WTC11 (cell line): ENCODE data around the gene ASMTL. TPM values are rescaled to one million over a fixed set of nuclear protein-coding genes. Genes with fewer than 3 reads are reported as not detected.

ENCODE experiments used
- ERG ChIP-seq: fragments of 250-450 bp; sonication (Bioruptor Pico); IDR thresholded peaks from 2 replicates; pipeline ENCODE4 v1.8.0; 2021; ENCODE audit warnings: mild to moderate bottlenecking
- ESRRA ChIP-seq: sonication (generic); formaldehyde crosslinking; IDR thresholded peaks from 2 replicates; pipeline ENCODE4 v1.8.1; 2022; ENCODE audit warnings: mild to moderate bottlenecking, missing genetic modification reagents, borderline replicate concordance
- ETV6 ChIP-seq: sonication (generic); formaldehyde crosslinking; IDR thresholded peaks from 2 replicates; pipeline ENCODE4 v1.8.1; 2022; ENCODE audit warnings: mild to moderate bottlenecking, missing genetic modification reagents
- PREB ChIP-seq: sonication (generic); formaldehyde crosslinking; IDR thresholded peaks from 2 replicates; pipeline ENCODE4 v1.8.1; 2022; ENCODE audit warnings: mild to moderate bottlenecking, missing genetic modification reagents, moderate library complexity, borderline replicate concordance
- RORB ChIP-seq: fragments of 250-450 bp; sonication (Bioruptor Pico); IDR thresholded peaks from 2 replicates; pipeline ENCODE4 v1.9.0; 2021; ENCODE audit warnings: mild to moderate bottlenecking
- SMAD3 ChIP-seq: sonication (generic); formaldehyde crosslinking; IDR thresholded peaks from 2 replicates; pipeline ENCODE4 v1.8.0; 2022; ENCODE audit warnings: missing genetic modification reagents, mild to moderate bottlenecking, borderline replicate concordance
- STAT6 ChIP-seq: sonication (generic); formaldehyde crosslinking; conservative IDR thresholded peaks from 2 replicates; pipeline ENCODE4 v1.8.1; 2023; ENCODE audit warnings: mild to moderate bottlenecking, low read depth, missing genetic modification reagents, moderate library complexity
- ZBTB21 ChIP-seq: sonication (generic); formaldehyde crosslinking; IDR thresholded peaks from 2 replicates; pipeline ENCODE4 v1.8.1; 2023; ENCODE audit warnings: mild to moderate bottlenecking, missing genetic modification reagents, borderline replicate concordance
- ZNF121 ChIP-seq: sonication (generic); formaldehyde crosslinking; IDR thresholded peaks from 2 replicates; pipeline ENCODE4 v1.8.0; 2023; ENCODE audit warnings: missing genetic modification reagents
- ZNF138 ChIP-seq: sonication (generic); formaldehyde crosslinking; conservative IDR thresholded peaks from 2 replicates; pipeline ENCODE4 v1.8.1; 2022; ENCODE audit warnings: mild to moderate bottlenecking, moderate library complexity, missing genetic modification reagents
- ZNF219 ChIP-seq: sonication (generic); formaldehyde crosslinking; IDR thresholded peaks from 2 replicates; pipeline ENCODE4 v1.8.0; 2023; ENCODE audit warnings: missing genetic modification reagents, mild to moderate bottlenecking, borderline replicate concordance
- ZNF263 ChIP-seq: sonication (generic); formaldehyde crosslinking; IDR thresholded peaks from 2 replicates; pipeline ENCODE4 v1.8.1; 2022; ENCODE audit warnings: low read depth, mild to moderate bottlenecking, moderate library complexity, missing genetic modification reagents
- ZNF396 ChIP-seq: fragments of 250-450 bp; sonication (Bioruptor Pico); IDR thresholded peaks from 2 replicates; pipeline ENCODE4 v1.8.0; 2021; ENCODE audit warnings: mild to moderate bottlenecking, moderate library complexity, borderline replicate concordance
- ZNF416 ChIP-seq: fragments of 250-450 bp; sonication (Bioruptor Pico); IDR thresholded peaks from 2 replicates; pipeline ENCODE4 v1.9.0; 2021; ENCODE audit warnings: mild to moderate bottlenecking, inconsistent platforms
- total RNA-seq: library from RNA; stranded (reverse); gene quantifications from 3 replicates; pipeline ENCODE4 v1.2.3, GENCODE V29; 2021
- TF ChIP-seq, protein P1 (sequence below): sonication (generic); formaldehyde crosslinking; IDR thresholded peaks from 2 replicates; pipeline ENCODE4 v1.8.1; 2023; ENCODE audit warnings: mild to moderate bottlenecking, missing genetic modification reagents
- TF ChIP-seq, protein P2 (sequence below): fragments of 250-450 bp; sonication (Bioruptor Pico); conservative IDR thresholded peaks from 2 replicates; pipeline ENCODE4 v1.9.0; 2021; ENCODE audit warnings: mild to moderate bottlenecking
- TF ChIP-seq, protein P3 (sequence below): sonication (generic); formaldehyde crosslinking; IDR thresholded peaks from 2 replicates; pipeline ENCODE4 v1.8.0; 2022; ENCODE audit warnings: missing genetic modification reagents
- TF ChIP-seq, protein P4 (sequence below): sonication (generic); formaldehyde crosslinking; IDR thresholded peaks from 2 replicates; pipeline ENCODE4 v1.8.1; 2023; ENCODE audit warnings: mild to moderate bottlenecking, moderate library complexity, missing genetic modification reagents
- TF ChIP-seq, protein P5 (sequence below): sonication (generic); formaldehyde crosslinking; IDR thresholded peaks from 2 replicates; pipeline ENCODE4 v1.8.1; 2022; ENCODE audit warnings: missing genetic modification reagents, borderline replicate concordance
- TF ChIP-seq, protein P6 (sequence below): sonication (generic); formaldehyde crosslinking; IDR thresholded peaks from 2 replicates; pipeline ENCODE4 v1.8.1; 2023; ENCODE audit warnings: mild to moderate bottlenecking, missing genetic modification reagents, moderate library complexity

The ASMTL gene
- total RNA-seq, 1 experiment from 2014 or later, result 70.6 TPM

DNA sequence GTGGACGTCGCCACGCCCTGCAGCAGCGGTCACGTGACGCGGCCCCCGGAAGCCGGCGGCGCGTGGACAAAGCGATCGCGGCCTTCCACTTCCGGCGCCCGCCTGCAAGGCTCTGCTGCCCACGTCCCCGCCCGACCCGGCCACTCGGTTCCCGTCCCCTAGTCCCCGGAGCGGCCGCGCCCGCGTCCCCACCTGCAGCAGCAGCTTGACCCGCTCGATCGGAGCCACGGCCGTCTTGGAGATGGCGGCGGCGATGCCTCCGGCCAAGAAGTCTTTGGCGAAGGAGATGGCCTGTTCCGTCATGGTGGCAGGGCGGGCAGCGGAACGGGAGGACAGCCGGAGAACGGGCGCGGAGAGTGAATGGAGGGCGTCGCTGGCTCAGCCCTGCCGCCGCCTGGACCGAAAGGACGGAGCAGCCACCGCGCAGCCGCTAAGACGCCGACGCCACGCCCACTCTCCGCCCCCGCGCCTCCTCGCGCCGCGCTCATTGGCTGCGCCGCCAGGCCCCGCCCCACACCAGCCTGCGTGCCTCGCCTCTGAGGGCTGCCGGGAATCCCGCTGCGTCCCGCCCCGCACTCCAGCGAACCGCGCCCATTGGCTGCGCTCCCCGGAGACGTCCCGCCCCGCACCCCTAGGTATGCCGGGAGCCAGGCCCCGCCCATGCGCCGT lies 60.9 kb downstream of the ASMTL start, which contains the start of gene SLC25A6 (continued):
- TF ChIP-seq ZNF396 (CRISPR knock-in tag) (no peak), ZNF138 (CRISPR knock-in tag) (no peak), ESRRA (CRISPR knock-in tag) (peak; percentile 78; the same call in 1 of the 2 replicates), SMAD3 (CRISPR knock-in tag) (peak; percentile 83; the same call in 1 of the 2 replicates), RORB (no peak), ERG (CRISPR knock-in tag) (no peak), ZNF263 (CRISPR knock-in tag) (no peak), STAT6 (CRISPR knock-in tag) (no peak), ZNF416 (CRISPR knock-in tag) (peak; percentile 69), PREB (CRISPR knock-in tag) (no peak), ZNF121 (CRISPR knock-in tag) (no peak), ETV6 (CRISPR knock-in tag) (peak; percentile 62; the same call in 1 of the 2 replicates), ZNF219 (CRISPR knock-in tag) (no peak), ZBTB21 (CRISPR knock-in tag) (no peak; the same call in 1 of the 2 replicates)
- TF ChIP-seq, protein P1, sequence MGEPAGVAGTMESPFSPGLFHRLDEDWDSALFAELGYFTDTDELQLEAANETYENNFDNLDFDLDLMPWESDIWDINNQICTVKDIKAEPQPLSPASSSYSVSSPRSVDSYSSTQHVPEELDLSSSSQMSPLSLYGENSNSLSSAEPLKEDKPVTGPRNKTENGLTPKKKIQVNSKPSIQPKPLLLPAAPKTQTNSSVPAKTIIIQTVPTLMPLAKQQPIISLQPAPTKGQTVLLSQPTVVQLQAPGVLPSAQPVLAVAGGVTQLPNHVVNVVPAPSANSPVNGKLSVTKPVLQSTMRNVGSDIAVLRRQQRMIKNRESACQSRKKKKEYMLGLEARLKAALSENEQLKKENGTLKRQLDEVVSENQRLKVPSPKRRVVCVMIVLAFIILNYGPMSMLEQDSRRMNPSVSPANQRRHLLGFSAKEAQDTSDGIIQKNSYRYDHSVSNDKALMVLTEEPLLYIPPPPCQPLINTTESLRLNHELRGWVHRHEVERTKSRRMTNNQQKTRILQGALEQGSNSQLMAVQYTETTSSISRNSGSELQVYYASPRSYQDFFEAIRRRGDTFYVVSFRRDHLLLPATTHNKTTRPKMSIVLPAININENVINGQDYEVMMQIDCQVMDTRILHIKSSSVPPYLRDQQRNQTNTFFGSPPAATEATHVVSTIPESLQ (CRISPR knock-in tag), result no peak
- TF ChIP-seq, protein P2, sequence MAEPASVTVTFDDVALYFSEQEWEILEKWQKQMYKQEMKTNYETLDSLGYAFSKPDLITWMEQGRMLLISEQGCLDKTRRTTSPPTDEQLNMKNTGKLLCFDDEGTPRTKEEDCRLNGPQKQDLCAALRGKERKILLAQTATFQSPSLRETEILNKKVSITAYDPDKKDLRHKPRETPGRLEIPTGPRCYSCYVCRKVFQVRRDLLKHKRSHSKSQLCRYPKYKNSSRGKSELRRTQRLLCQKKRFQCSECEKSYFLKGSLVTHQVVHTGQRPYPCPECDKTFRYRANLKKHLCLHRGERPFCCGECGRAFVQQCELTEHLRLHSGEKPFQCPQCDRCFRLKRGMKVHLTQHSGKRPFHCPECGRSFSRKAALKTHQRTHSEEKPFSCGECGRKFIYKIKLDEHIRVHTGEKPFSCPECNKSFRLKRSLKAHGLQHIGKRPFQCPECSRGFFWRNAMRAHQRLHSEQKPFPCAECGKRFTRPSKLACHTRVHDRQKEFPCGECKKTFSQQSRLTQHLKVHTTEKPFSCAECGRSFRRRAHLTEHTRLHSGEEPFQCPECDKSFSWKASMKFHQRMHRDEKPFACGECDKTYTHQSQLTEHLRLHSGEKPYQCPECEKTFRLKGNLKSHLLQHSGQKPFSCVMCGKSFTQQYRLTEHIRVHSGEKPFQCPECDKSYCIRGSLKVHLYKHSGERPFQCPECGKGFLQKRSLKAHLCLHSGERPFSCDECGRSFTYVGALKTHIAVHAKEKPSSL (CRISPR knock-in tag), result no peak; the same call in 1 of the 2 replicates
- TF ChIP-seq, protein P3, sequence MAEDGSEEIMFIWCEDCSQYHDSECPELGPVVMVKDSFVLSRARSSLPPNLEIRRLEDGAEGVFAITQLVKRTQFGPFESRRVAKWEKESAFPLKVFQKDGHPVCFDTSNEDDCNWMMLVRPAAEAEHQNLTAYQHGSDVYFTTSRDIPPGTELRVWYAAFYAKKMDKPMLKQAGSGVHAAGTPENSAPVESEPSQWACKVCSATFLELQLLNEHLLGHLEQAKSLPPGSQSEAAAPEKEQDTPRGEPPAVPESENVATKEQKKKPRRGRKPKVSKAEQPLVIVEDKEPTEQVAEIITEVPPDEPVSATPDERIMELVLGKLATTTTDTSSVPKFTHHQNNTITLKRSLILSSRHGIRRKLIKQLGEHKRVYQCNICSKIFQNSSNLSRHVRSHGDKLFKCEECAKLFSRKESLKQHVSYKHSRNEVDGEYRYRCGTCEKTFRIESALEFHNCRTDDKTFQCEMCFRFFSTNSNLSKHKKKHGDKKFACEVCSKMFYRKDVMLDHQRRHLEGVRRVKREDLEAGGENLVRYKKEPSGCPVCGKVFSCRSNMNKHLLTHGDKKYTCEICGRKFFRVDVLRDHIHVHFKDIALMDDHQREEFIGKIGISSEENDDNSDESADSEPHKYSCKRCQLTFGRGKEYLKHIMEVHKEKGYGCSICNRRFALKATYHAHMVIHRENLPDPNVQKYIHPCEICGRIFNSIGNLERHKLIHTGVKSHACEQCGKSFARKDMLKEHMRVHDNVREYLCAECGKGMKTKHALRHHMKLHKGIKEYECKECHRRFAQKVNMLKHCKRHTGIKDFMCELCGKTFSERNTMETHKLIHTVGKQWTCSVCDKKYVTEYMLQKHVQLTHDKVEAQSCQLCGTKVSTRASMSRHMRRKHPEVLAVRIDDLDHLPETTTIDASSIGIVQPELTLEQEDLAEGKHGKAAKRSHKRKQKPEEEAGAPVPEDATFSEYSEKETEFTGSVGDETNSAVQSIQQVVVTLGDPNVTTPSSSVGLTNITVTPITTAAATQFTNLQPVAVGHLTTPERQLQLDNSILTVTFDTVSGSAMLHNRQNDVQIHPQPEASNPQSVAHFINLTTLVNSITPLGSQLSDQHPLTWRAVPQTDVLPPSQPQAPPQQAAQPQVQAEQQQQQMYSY (CRISPR knock-in tag), result no peak; the same call in 1 of the 2 replicates
- TF ChIP-seq, protein P4, sequence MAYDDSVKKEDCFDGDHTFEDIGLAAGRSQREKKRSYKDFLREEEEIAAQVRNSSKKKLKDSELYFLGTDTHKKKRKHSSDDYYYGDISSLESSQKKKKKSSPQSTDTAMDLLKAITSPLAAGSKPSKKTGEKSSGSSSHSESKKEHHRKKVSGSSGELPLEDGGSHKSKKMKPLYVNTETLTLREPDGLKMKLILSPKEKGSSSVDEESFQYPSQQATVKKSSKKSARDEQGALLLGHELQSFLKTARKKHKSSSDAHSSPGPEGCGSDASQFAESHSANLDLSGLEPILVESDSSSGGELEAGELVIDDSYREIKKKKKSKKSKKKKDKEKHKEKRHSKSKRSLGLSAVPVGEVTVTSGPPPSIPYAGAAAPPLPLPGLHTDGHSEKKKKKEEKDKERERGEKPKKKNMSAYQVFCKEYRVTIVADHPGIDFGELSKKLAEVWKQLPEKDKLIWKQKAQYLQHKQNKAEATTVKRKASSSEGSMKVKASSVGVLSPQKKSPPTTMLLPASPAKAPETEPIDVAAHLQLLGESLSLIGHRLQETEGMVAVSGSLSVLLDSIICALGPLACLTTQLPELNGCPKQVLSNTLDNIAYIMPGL (CRISPR knock-in tag), result no peak
- TF ChIP-seq, protein P5, sequence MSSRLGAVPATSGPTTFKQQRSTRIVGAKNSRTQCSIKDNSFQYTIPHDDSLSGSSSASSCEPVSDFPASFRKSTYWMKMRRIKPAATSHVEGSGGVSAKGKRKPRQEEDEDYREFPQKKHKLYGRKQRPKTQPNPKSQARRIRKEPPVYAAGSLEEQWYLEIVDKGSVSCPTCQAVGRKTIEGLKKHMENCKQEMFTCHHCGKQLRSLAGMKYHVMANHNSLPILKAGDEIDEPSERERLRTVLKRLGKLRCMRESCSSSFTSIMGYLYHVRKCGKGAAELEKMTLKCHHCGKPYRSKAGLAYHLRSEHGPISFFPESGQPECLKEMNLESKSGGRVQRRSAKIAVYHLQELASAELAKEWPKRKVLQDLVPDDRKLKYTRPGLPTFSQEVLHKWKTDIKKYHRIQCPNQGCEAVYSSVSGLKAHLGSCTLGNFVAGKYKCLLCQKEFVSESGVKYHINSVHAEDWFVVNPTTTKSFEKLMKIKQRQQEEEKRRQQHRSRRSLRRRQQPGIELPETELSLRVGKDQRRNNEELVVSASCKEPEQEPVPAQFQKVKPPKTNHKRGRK (CRISPR knock-in tag), result no peak
- TF ChIP-seq, protein P6, sequence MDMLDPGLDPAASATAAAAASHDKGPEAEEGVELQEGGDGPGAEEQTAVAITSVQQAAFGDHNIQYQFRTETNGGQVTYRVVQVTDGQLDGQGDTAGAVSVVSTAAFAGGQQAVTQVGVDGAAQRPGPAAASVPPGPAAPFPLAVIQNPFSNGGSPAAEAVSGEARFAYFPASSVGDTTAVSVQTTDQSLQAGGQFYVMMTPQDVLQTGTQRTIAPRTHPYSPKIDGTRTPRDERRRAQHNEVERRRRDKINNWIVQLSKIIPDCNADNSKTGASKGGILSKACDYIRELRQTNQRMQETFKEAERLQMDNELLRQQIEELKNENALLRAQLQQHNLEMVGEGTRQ (CRISPR knock-in tag), result peak; percentile 99
